Measurements from ENCODE around the gene RAB32. TPM values are rescaled to one million over a fixed set of nuclear protein-coding genes. Genes with fewer than 3 reads are reported as not detected.

The RAB32 gene
- total RNA-seq, 1 experiment from 2014 or later = 73.6 TPM

- TF ChIP-seq CTCF (IDR thresholded peaks at IDR 0.05; ENCODE audit: unreplicated experiment) = no peak
- ChIA-PET POLR2A (no interaction called here), CTCF (no interaction called here)
- no TSS peak for BruUV-seq (replicated peaks)
- H3K9me3 Mint-ChIP-seq (ENCODE audit: unreplicated experiment) = no peaks in the 10 kb centered on the region
- no peaks in the 10 kb centered on the region for H3K4me1 Mint-ChIP-seq (ENCODE audit: insufficient read depth, unreplicated experiment)
- no peak overlapping the region for H3K27ac Mint-ChIP-seq (ENCODE audit: low read depth, unreplicated experiment)
- no peak overlapping the region for H3K4me3 Mint-ChIP-seq (ENCODE audit: unreplicated experiment)
- no peaks in the 10 kb centered on the region for H3K36me3 Mint-ChIP-seq (ENCODE audit: insufficient read depth, unreplicated experiment)
- no peak for DNase-seq (ENCODE audit: unreplicated experiment)
- H3K27me3 Mint-ChIP-seq (ENCODE audit: insufficient read depth, unreplicated experiment) = no peaks in the 10 kb centered on the region
- intact Hi-C loops (cut with micrococcal nuclease) = no loop called here
Observed at GRCh38 chr6:146590492-146590891, 46.9 kb downstream of the RAB32 start.

GRCh38 chr6:146592451-146592850 is 48.8 kb downstream of the RAB32 start:
- no peaks in the 10 kb centered on the region for H3K9me3 Mint-ChIP-seq (ENCODE audit: unreplicated experiment)
- no peaks in the 10 kb centered on the region for H3K4me1 Mint-ChIP-seq (ENCODE audit: insufficient read depth, unreplicated experiment)
- H3K4me3 Mint-ChIP-seq (ENCODE audit: unreplicated experiment) = no peak overlapping the region
- DNase-seq (ENCODE audit: unreplicated experiment) = no peak
- POLR2A ChIA-PET = no interaction called here
- BruUV-seq (replicated peaks) = no TSS peak
- CTCF ChIA-PET = interaction anchor here (1.1 kb wide), 1 partner anchor 10 kb away, joined by 6 read pairs; no protein-coding TSS in a partner anchor
- TF ChIP-seq CTCF (IDR thresholded peaks at IDR 0.05; ENCODE audit: unreplicated experiment) = no peak
- no peaks in the 10 kb centered on the region for H3K36me3 Mint-ChIP-seq (ENCODE audit: insufficient read depth, unreplicated experiment)
- H3K27me3 Mint-ChIP-seq (ENCODE audit: insufficient read depth, unreplicated experiment) = no peaks in the 10 kb centered on the region
- H3K27ac Mint-ChIP-seq (ENCODE audit: low read depth, unreplicated experiment) = no peak overlapping the region
- intact Hi-C loops (cut with micrococcal nuclease) = no loop called here

DNA sequence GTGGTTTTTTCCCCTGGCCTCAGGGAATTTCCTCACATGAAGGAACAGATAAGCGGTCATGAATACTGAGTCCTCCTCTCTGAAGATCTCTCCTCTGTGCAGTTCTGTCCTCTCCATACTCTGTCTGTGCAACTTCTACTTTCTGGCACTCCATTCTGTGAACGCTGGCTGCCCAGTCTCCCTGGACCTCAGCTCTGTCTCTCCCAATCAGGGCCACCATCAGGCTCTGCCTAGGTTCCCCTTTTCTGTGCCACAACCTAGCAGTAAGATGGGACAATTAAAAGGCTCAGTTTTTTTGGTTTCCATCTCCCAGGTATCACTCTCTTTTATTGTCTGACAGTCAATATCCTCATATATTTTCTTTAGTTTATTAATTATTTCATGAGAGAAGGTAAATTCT is 50.4 kb downstream of the RAB32 start:
- Mint-ChIP-seq H3K36me3 (ENCODE audit: insufficient read depth, unreplicated experiment) (peaks cover 3% of the 10 kb centered on the region), H3K4me3 (ENCODE audit: unreplicated experiment) (no peak overlapping the region), H3K4me1 (ENCODE audit: insufficient read depth, unreplicated experiment) (peaks cover 2% of the 10 kb centered on the region), H3K27me3 (ENCODE audit: insufficient read depth, unreplicated experiment) (peaks cover 4% of the 10 kb centered on the region), H3K9me3 (ENCODE audit: unreplicated experiment) (no peaks in the 10 kb centered on the region), H3K27ac (ENCODE audit: low read depth, unreplicated experiment) (no peak overlapping the region)
- no TSS peak for BruUV-seq (replicated peaks)
- TF ChIP-seq CTCF (IDR thresholded peaks at IDR 0.05; ENCODE audit: unreplicated experiment) = no peak
- intact Hi-C loops (cut with micrococcal nuclease) = no loop called here
- POLR2A ChIA-PET = no interaction called here
- DNase-seq (ENCODE audit: unreplicated experiment) = no peak
- CTCF ChIA-PET = no interaction called here

- ChIA-PET CTCF (interaction anchor here (0.6 to 1.3 kb wide), 2 partner anchors 9 to 17 kb away, joined by 3 to 7 read pairs; no protein-coding TSS in a partner anchor), POLR2A (no interaction called here)
- Mint-ChIP-seq H3K27ac (ENCODE audit: low read depth, unreplicated experiment) (no peak overlapping the region), H3K27me3 (ENCODE audit: insufficient read depth, unreplicated experiment) (peaks cover 6% of the 10 kb centered on the region), H3K4me1 (ENCODE audit: insufficient read depth, unreplicated experiment) (peaks cover 5% of the 10 kb centered on the region), H3K36me3 (ENCODE audit: insufficient read depth, unreplicated experiment) (peaks cover 6% of the 10 kb centered on the region), H3K4me3 (ENCODE audit: unreplicated experiment) (no peak overlapping the region), H3K9me3 (ENCODE audit: unreplicated experiment) (no peaks in the 10 kb centered on the region)
- TF ChIP-seq CTCF (IDR thresholded peaks at IDR 0.05; ENCODE audit: unreplicated experiment) = no peak
- intact Hi-C loops (cut with micrococcal nuclease) = no loop called here
- no peak for DNase-seq (ENCODE audit: unreplicated experiment)
- BruUV-seq (replicated peaks) = no TSS peak
Observed at GRCh38 chr6:146594495-146594894, 50.9 kb downstream of the RAB32 start.

All from MCF 10A (cell line).